OCI-LY1 (cell line): ENCODE results near the gene CARS2.

Experiments used
- H2AFZ ChIP-seq: fragments of 200-600 bp; sonication (generic), shearing (Covaris generic); 2 replicates; pipeline ENCODE4 v1.6.0; 2014; ENCODE audit warnings: antibody characterized with exemption, mild to moderate bottlenecking, low read length
- H3F3A ChIP-seq: fragments of 200-600 bp; sonication (generic), shearing (Covaris generic); 2 replicates; pipeline ENCODE4 v1.6.0; 2014; ENCODE audit warnings: mild to moderate bottlenecking, antibody characterized with exemption, low read length, moderate library complexity; ENCODE audit not compliant: insufficient read depth
- H3K27ac ChIP-seq: fragments of 200-600 bp; sonication (generic); 2 replicates; pipeline ENCODE4 v1.5.1; 2014; ENCODE audit warnings: low read length, mixed run types, mild to moderate bottlenecking, low read depth; ENCODE audit not compliant: poor library complexity, severe bottlenecking
- H3K27me3 ChIP-seq: fragments of 200-600 bp; sonication (generic); 2 replicates; pipeline ENCODE4 v1.6.0; 2014; ENCODE audit warnings: antibody characterized with exemption, mild to moderate bottlenecking, low read length, moderate library complexity; ENCODE audit not compliant: insufficient read depth
- H3K36me3 ChIP-seq: fragments of 200-600 bp; sonication (generic); 2 replicates; pipeline ENCODE4 v1.6.1; 2014; ENCODE audit warnings: mild to moderate bottlenecking, antibody characterized with exemption, low read length, moderate library complexity, mixed read lengths; ENCODE audit not compliant: insufficient read depth
- H3K4me1 ChIP-seq: fragments of 200-600 bp; sonication (generic); 2 replicates; pipeline ENCODE4 v1.5.1; 2014; ENCODE audit warnings: mild to moderate bottlenecking, low read length, moderate library complexity; ENCODE audit not compliant: insufficient read depth, severe bottlenecking
- H3K4me2 ChIP-seq: fragments of 200-600 bp; sonication (generic), shearing (Covaris generic); 2 replicates; pipeline ENCODE4 v1.6.1; 2014; ENCODE audit warnings: low read length
- H3K4me3 ChIP-seq: fragments of 200-600 bp; sonication (generic); 2 replicates; pipeline ENCODE4 v1.5.1; 2014; ENCODE audit warnings: low read length, low read depth, mild to moderate bottlenecking, mixed read lengths; ENCODE audit not compliant: poor library complexity, severe bottlenecking
- H3K79me2 ChIP-seq: fragments of 200-600 bp; shearing (Covaris generic); 2 replicates; pipeline ENCODE4 v1.6.1; 2016; ENCODE audit warnings: mixed run types, low read length, mixed read lengths; ENCODE audit not compliant: insufficient read depth
- H3K9ac ChIP-seq: fragments of 200-600 bp; sonication (generic), shearing (Covaris generic); 2 replicates; pipeline ENCODE4 v1.6.1; 2014; ENCODE audit warnings: mild to moderate bottlenecking, low read length, mixed read lengths
- H3K9me2 ChIP-seq: fragments of 200-600 bp; sonication (generic), shearing (Covaris generic); 2 replicates; pipeline ENCODE4 v1.6.1; 2014; ENCODE audit warnings: low read depth, mild to moderate bottlenecking, low read length, mixed read lengths
- H3K9me3 ChIP-seq: fragments of 200-600 bp; shearing (Covaris generic); 2 replicates; pipeline ENCODE4 v1.6.1; 2014; ENCODE audit warnings: low read length, mixed read lengths
- H4K20me1 ChIP-seq: fragments of 200-600 bp; sonication (generic), shearing (Covaris generic); 2 replicates; pipeline ENCODE4 v1.6.0; 2016; ENCODE audit warnings: mild to moderate bottlenecking, low read length; ENCODE audit not compliant: insufficient read depth
- EZH2 ChIP-seq: fragments of 200-600 bp; sonication (generic), shearing (Covaris generic); IDR thresholded peaks from 2 replicates; pipeline ENCODE4 v1.8.0; 2017; ENCODE audit warnings: borderline replicate concordance, mixed run types, mild to moderate bottlenecking, antibody characterized with exemption, low read length, moderate library complexity, mixed read lengths
- TF ChIP-seq, protein P1 (sequence below): fragments of 200-600 bp; sonication (generic), shearing (Covaris generic); IDR thresholded peaks from 2 replicates; pipeline ENCODE4 v1.5.1; 2017; ENCODE audit warnings: mild to moderate bottlenecking, antibody characterized with exemption, low read length, moderate library complexity, mixed read lengths

CARS2 gene

DNA sequence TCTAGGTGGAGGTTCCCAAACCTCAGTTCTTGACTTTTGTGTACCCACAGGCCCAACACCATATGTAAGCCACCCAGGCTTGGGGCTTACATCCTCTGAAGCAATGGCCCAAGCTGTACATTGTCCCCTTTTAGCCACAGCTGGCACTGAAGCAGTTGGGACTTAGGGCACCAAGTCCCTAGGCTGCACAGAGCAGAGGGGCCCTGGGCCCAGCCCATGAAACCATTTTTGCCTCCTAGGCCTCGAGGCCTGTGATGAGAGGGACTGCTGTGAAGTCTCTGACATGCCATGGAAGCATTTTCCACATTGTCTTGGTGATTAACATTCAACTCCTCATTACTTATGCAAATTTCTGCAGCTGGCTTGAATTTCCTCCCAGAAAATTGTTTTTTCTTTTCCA lies 37.8 kb upstream of the CARS2 start:
- no peak overlapping the region for H2AFZ ChIP-seq
- no peak overlapping the region for H3K9ac ChIP-seq
- no peaks in the 10 kb centered on the region for H3F3A ChIP-seq
- H3K4me2 ChIP-seq: no peak overlapping the region
- H3K4me3 ChIP-seq: no peak overlapping the region
- H3K4me1 ChIP-seq: no peaks in the 10 kb centered on the region
- H4K20me1 ChIP-seq: no peaks in the 10 kb centered on the region
- no peak overlapping the region for H3K27ac ChIP-seq
- no peaks in the 10 kb centered on the region for H3K9me2 ChIP-seq
- H3K36me3 ChIP-seq: no peaks in the 10 kb centered on the region
- peaks cover 14% of the 10 kb centered on the region; the same call in 1 of the 2 replicates for H3K9me3 ChIP-seq
- H3K27me3 ChIP-seq: no peaks in the 10 kb centered on the region; the same call in 1 of the 2 replicates
- no peak for TF ChIP-seq EZH2
- TF ChIP-seq, protein P1, sequence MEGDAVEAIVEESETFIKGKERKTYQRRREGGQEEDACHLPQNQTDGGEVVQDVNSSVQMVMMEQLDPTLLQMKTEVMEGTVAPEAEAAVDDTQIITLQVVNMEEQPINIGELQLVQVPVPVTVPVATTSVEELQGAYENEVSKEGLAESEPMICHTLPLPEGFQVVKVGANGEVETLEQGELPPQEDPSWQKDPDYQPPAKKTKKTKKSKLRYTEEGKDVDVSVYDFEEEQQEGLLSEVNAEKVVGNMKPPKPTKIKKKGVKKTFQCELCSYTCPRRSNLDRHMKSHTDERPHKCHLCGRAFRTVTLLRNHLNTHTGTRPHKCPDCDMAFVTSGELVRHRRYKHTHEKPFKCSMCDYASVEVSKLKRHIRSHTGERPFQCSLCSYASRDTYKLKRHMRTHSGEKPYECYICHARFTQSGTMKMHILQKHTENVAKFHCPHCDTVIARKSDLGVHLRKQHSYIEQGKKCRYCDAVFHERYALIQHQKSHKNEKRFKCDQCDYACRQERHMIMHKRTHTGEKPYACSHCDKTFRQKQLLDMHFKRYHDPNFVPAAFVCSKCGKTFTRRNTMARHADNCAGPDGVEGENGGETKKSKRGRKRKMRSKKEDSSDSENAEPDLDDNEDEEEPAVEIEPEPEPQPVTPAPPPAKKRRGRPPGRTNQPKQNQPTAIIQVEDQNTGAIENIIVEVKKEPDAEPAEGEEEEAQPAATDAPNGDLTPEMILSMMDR: no peak
- no peaks in the 10 kb centered on the region for H3K79me2 ChIP-seq

DNA sequence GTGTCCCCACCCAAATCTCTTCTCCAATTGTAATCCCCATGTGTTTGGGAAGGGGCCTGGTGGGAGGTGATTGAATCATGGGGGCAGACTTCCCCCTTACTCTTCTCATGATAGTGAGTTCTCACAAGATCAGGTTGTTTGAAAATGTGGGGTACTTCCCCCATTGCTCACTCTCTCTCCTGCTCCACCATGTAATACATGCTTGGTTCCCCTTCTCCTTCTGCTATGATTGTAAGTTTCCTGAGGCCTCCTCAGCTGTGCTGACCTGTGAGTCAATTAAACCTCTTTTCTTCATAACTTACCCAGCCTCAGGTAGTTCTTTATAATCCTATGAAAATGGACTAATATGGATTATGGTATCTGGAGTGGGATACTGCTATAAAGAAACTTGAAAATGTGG lies 31.6 kb upstream of the CARS2 start:
- H3K4me2 ChIP-seq: no peak overlapping the region
- H3K9me2 ChIP-seq: no peaks in the 10 kb centered on the region
- TF ChIP-seq EZH2: no peak
- TF ChIP-seq, protein P1: no peak
- no peaks in the 10 kb centered on the region for H3K27me3 ChIP-seq
- H3K4me3 ChIP-seq: no peak overlapping the region
- H3K79me2 ChIP-seq: no peaks in the 10 kb centered on the region
- no peaks in the 10 kb centered on the region for H3F3A ChIP-seq
- no peaks in the 10 kb centered on the region for H3K4me1 ChIP-seq
- no peak overlapping the region for H2AFZ ChIP-seq
- no peaks in the 10 kb centered on the region for H4K20me1 ChIP-seq
- H3K27ac ChIP-seq: no peak overlapping the region
- no peak overlapping the region for H3K9ac ChIP-seq
- no peaks in the 10 kb centered on the region for H3K36me3 ChIP-seq
- peaks cover 3% of the 10 kb centered on the region; the same call in 1 of the 2 replicates for H3K9me3 ChIP-seq

DNA sequence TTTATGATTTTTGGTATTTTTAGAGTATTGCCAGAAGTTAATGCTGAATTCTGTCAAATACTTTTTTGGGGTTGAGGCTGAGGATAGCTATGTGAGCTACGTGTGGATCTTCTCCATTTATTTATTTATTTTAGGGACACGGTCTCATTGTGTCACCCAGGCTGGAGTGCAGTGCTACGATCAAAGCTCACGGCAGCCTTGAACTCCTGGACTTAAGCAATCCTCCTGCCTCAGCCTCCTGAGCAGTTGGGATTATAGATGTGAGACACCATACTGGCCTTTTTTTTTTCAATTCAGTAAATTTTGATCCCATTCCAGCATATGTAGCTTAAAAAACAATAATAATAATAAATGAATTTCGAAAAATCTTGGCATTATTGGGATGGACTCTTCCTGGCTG lies 28.6 kb upstream of the CARS2 start:
- Histone ChIP-seq H3K27ac (no peak overlapping the region), H3K4me1 (no peaks in the 10 kb centered on the region), H3K36me3 (no peaks in the 10 kb centered on the region), H3K27me3 (no peaks in the 10 kb centered on the region), H3K9ac (no peak overlapping the region), H3K9me3 (peaks cover 3% of the 10 kb centered on the region; the same call in 1 of the 2 replicates), H3K79me2 (no peaks in the 10 kb centered on the region), H3K4me3 (no peak overlapping the region), H3K4me2 (no peak overlapping the region), H3K9me2 (no peaks in the 10 kb centered on the region), H3F3A (no peaks in the 10 kb centered on the region), H4K20me1 (no peaks in the 10 kb centered on the region), H2AFZ (no peak overlapping the region)
- no peak for TF ChIP-seq EZH2
- TF ChIP-seq, protein P1: no peak
